ENCODE data around the gene SUMF2. TPM values are rescaled to one million over a fixed set of nuclear protein-coding genes. Genes with fewer than 3 reads are reported as not detected.

SUMF2 gene
- total RNA-seq, 1 experiment from 2014 or later = 173 TPM

DNA sequence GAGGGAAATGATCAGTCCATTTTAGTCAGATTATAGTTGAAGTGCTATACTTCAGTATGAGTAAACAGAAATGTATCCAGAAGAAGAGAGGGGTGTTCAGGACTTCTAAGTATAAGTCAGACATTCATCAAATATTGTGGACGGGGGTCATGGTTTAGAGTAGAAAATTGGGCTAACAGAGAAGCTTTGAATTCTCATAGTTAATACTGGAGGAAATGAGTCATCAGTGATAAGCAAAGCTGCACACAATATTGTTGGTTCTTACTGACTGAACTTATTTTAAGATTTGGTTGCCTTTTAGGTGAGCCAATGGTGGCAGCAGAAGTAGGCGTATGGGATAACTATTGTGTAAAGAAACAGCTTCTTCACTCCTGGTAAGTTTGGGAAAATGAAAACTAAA is 1.7 kb upstream of the SUMF2 start:
- intact Hi-C loops (cut with micrococcal nuclease) = no loop called here
- H3K4me2 ChIP-seq (ENCODE audit: low read length) = peak overlapping the region; percentile 85
- peaks cover 21% of the 10 kb centered on the region for H4K20me1 ChIP-seq (ENCODE audit: insufficient read depth)
- no TSS peak for BruUV-seq (replicated peaks)
- H2AFZ ChIP-seq (ENCODE audit: low read depth, low read length, poor library complexity, severe bottlenecking) = no peak overlapping the region
- H3K27ac ChIP-seq (ENCODE audit: low read depth, low read length) = peak overlapping the region; percentile 98
- no peak overlapping the region for H3K4me3 ChIP-seq (replicated peaks in 1 of 2; ENCODE audit: low read depth in 1 of 2, low read length in 2 of 2)
- DNase-seq (ENCODE audit: low read depth, low spot score) (peak; percentile 57), ATAC-seq (peak; percentile 22; the same call in 1 of the 2 replicates)
- H3K79me2 ChIP-seq (ENCODE audit: insufficient read depth, low read length) = peaks cover 79% of the 10 kb centered on the region
- ChIA-PET POLR2A (interaction anchor here (1.2 to 6.5 kb wide), 2 partner anchors 9 to 11 kb away, joined by 5 to 64 read pairs; partner anchors contain the start of genes CCT6A and PSPH), RAD21 (ENCODE audit: low non-redundant PET in 1 of 2, low total read pairs in 2 of 2, uncharacterized antibody in 2 of 2, unreplicated experiment in 2 of 2) (interaction anchor here in 1 of 2 experiments (0.6 kb wide), 1 partner anchor 11 kb away, joined by 3 read pairs; no protein-coding TSS in a partner anchor), CTCF (interaction anchor here (1.4 kb wide), 2 partner anchors 11 to 13 kb away, joined by 3 to 5 read pairs; partner anchors contain the start of genes CCT6A and PSPH)
- peaks cover 30 to 58% of the 10 kb centered on the region in 2 experiments for H3K36me3 ChIP-seq (ENCODE audit: control insufficient read depth in 1 of 2, insufficient read depth in 2 of 2, low read length in 2 of 2)
- H3K9me2 ChIP-seq (ENCODE audit: insufficient read depth) = no peaks in the 10 kb centered on the region
- H3K9ac ChIP-seq (ENCODE audit: low read length) = peak overlapping the region; percentile 27
- TF ChIP-seq EGR1 (IDR thresholded peaks at IDR 0.05; ENCODE audit: low read depth) (no peak), SP1 (IDR thresholded peaks at IDR 0.05; ENCODE audit: low read depth) (peak; percentile 45; the same call in 1 of the 2 replicates), TCF7L2 (IDR thresholded peaks at IDR 0.05; ENCODE audit: borderline replicate concordance, extremely low read depth, insufficient read depth, insufficient read length) (no peak), FOSL1 (IDR thresholded peaks at IDR 0.05; ENCODE audit: low read depth) (peak; percentile 62; the same call in 1 of the 2 replicates), JUND (IDR thresholded peaks at IDR 0.05) (peak; percentile 77), ZNF274 (IDR thresholded peaks at IDR 0.05; ENCODE audit: low read depth, low read length) (no peak), ZBTB33 (IDR thresholded peaks at IDR 0.05; ENCODE audit: extremely low read depth, insufficient replicate concordance, low read length) (no peak), CEBPB (IDR thresholded peaks at IDR 0.05; ENCODE audit: low read depth) (no peak), ELF1 (IDR thresholded peaks at IDR 0.05; ENCODE audit: borderline replicate concordance, low read depth) (no peak), EZH2 (IDR thresholded peaks at IDR 0.05) (no peak), RAD21 (IDR thresholded peaks at IDR 0.05; ENCODE audit: low read depth) (no peak), POLR2AphosphoS5 (IDR thresholded peaks at IDR 0.05; ENCODE audit: low read depth, low read length) (no peak)
- TF ChIP-seq, protein P1, sequence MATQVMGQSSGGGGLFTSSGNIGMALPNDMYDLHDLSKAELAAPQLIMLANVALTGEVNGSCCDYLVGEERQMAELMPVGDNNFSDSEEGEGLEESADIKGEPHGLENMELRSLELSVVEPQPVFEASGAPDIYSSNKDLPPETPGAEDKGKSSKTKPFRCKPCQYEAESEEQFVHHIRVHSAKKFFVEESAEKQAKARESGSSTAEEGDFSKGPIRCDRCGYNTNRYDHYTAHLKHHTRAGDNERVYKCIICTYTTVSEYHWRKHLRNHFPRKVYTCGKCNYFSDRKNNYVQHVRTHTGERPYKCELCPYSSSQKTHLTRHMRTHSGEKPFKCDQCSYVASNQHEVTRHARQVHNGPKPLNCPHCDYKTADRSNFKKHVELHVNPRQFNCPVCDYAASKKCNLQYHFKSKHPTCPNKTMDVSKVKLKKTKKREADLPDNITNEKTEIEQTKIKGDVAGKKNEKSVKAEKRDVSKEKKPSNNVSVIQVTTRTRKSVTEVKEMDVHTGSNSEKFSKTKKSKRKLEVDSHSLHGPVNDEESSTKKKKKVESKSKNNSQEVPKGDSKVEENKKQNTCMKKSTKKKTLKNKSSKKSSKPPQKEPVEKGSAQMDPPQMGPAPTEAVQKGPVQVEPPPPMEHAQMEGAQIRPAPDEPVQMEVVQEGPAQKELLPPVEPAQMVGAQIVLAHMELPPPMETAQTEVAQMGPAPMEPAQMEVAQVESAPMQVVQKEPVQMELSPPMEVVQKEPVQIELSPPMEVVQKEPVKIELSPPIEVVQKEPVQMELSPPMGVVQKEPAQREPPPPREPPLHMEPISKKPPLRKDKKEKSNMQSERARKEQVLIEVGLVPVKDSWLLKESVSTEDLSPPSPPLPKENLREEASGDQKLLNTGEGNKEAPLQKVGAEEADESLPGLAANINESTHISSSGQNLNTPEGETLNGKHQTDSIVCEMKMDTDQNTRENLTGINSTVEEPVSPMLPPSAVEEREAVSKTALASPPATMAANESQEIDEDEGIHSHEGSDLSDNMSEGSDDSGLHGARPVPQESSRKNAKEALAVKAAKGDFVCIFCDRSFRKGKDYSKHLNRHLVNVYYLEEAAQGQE (IDR thresholded peaks at IDR 0.05; ENCODE audit: low read depth) = no peak
- no peaks in the 10 kb centered on the region for H3K9me3 ChIP-seq (ENCODE audit: control insufficient read depth in 1 of 2, insufficient read depth in 1 of 2, low read depth in 1 of 2, low read length in 2 of 2)
- peaks cover 32 to 63% of the 10 kb centered on the region in 2 experiments for H3K4me1 ChIP-seq (ENCODE audit: control insufficient read depth in 1 of 2, insufficient read depth in 2 of 2, low read length in 2 of 2)
- H3K27me3 ChIP-seq (ENCODE audit: insufficient read depth, low read length) = no peaks in the 10 kb centered on the region
